Endothelial cell of umbilical vein (primary cell): ENCODE measurements around the gene ZNF385C. TPM values are rescaled to one million over a fixed set of nuclear protein-coding genes. Genes with fewer than 3 reads are reported as not detected.
A peak's percentile ranks its signal among the peaks of the same experiment; 100 is the strongest.

Source experiments
- BruUV-seq: library from RNA; stranded (reverse); fragments of 400-500 nt; replicated peaks from 2 replicates; lab custom pipeline; 2021; lab: Mats Ljungman, UMichigan
- CTCF ChIA-PET: fragments of 300-600, 350-600 bp; sonication (Branson Sonifier 250); formaldehyde crosslinking; loops from one replicate; lab custom pipeline; 2021; ENCODE audit warnings: antibody characterized with exemption, inconsistent platforms; lab: Charles Lee
- POLR2A ChIA-PET: fragments of 300-600, 350-600 bp; sonication (Branson Sonifier 250); formaldehyde crosslinking; loops from one replicate; lab custom pipeline; 2021; ENCODE audit warnings: antibody characterized with exemption, inconsistent platforms; lab: Charles Lee
- DNase-seq: peaks from one replicate; pipeline ENCODE4 v3.0.0-alpha.2; 2011; ENCODE audit warnings: low read depth, low spot score
- FAIRE-seq: peaks from 2 replicates; lab custom pipeline; 2011; peaks lifted over from hg19 to GRCh38; lab: Jason Lieb, UNC
- H2AFZ ChIP-seq: 2 replicates; pipeline ENCODE4 v1.6.0; 2012; ENCODE audit warnings: low read depth, low read length, control low read depth, inconsistent platforms
- H3K27ac ChIP-seq: 2 replicates; pipeline ENCODE4 v1.5.1; 2011; ENCODE audit warnings: low read depth, mild to moderate bottlenecking, control low read depth, low read length, moderate library complexity; ENCODE audit not compliant: insufficient read depth
- H3K27me3 ChIP-seq, 2 experiments: 2 replicates each; pipeline versions ENCODE4 v1.6.0 to v1.6.1; 2011; ENCODE audit warnings: low read length in 2 of 2, mixed read lengths in 1 of 2; ENCODE audit not compliant: control insufficient read depth in 2 of 2, insufficient read depth in 2 of 2
- H3K36me3 ChIP-seq, 2 experiments: 2 replicates in 1 of 2; 3 replicates in 1 of 2; pipeline ENCODE4 v1.5.1; 2011; ENCODE audit warnings: low read length in 2 of 2, mild to moderate bottlenecking in 1 of 2, moderate library complexity in 1 of 2; ENCODE audit not compliant: control insufficient read depth in 2 of 2, insufficient read depth in 2 of 2; ENCODE audit errors: extremely low read depth in 1 of 2
- H3K4me1 ChIP-seq: 3 replicates; pipeline ENCODE4 v1.5.1; 2011; ENCODE audit warnings: mild to moderate bottlenecking, low read length; ENCODE audit not compliant: control insufficient read depth, insufficient read depth; ENCODE audit errors: extremely low read depth
- H3K4me2 ChIP-seq: 2 replicates; pipeline ENCODE4 v1.6.1; 2011; ENCODE audit warnings: low read length, control low read depth, mixed read lengths; ENCODE audit not compliant: insufficient read depth
- H3K4me3 ChIP-seq, 3 experiments: fragments of 200-600 bp in 1 of 3; sonication (generic), shearing (Covaris generic) in 1 of 3; replicated peaks in 1 of 3; 2 replicates each; pipeline ENCODE4 v1.5.1; 2011 to 2016; ENCODE audit warnings: control low read depth in 3 of 3, low read length in 3 of 3, mild to moderate bottlenecking in 2 of 3, inconsistent platforms in 1 of 3, low read depth in 1 of 3, moderate library complexity in 1 of 3; ENCODE audit not compliant: insufficient read depth in 1 of 3
- H3K79me2 ChIP-seq: 2 replicates; pipeline ENCODE4 v1.6.0; 2012; ENCODE audit warnings: low read length, inconsistent platforms; ENCODE audit not compliant: control insufficient read depth, insufficient read depth
- H3K9ac ChIP-seq: replicated peaks from 2 replicates; pipeline ENCODE3; 2011; ENCODE audit warnings: low read length, control low read depth; ENCODE audit not compliant: insufficient read depth; ENCODE audit errors: extremely low read depth
- H3K9me1 ChIP-seq: replicated peaks from 3 replicates; pipeline ENCODE4 v1.6.0; 2011; ENCODE audit warnings: mild to moderate bottlenecking, low read length; ENCODE audit not compliant: control insufficient read depth, insufficient read depth; ENCODE audit errors: extremely low read depth
- H3K9me3 ChIP-seq: replicated peaks from 2 replicates; pipeline ENCODE4 v1.5.1; 2012; ENCODE audit warnings: low read length, inconsistent platforms; ENCODE audit not compliant: control insufficient read depth, insufficient read depth
- H4K20me1 ChIP-seq: replicated peaks from 2 replicates; pipeline ENCODE3; 2011; ENCODE audit warnings: mild to moderate bottlenecking, low read length; ENCODE audit not compliant: control insufficient read depth, insufficient read depth; ENCODE audit errors: extremely low read depth
- EZH2 ChIP-seq: IDR thresholded peaks from 2 replicates; pipeline ENCODE4 v1.6.1; 2012; ENCODE audit warnings: borderline replicate concordance, low read depth, mild to moderate bottlenecking, moderate library complexity, low read length, inconsistent platforms; ENCODE audit not compliant: severe bottlenecking
- FOS ChIP-seq: IDR thresholded peaks from 2 replicates; pipeline ENCODE4 v1.6.1; 2011; ENCODE audit warnings: mild to moderate bottlenecking, low read length, moderate library complexity, borderline replicate concordance; ENCODE audit not compliant: insufficient read depth
- GATA2 ChIP-seq: IDR thresholded peaks from 2 replicates; pipeline ENCODE4 v1.7.0; 2011; ENCODE audit warnings: low read depth, mild to moderate bottlenecking, moderate library complexity, mixed read lengths, low read length; ENCODE audit not compliant: insufficient read length, insufficient read depth
- JUN ChIP-seq: IDR thresholded peaks from 2 replicates; pipeline ENCODE4 v1.6.1; 2011; ENCODE audit warnings: borderline replicate concordance, low read depth; ENCODE audit not compliant: insufficient read length, insufficient read depth
- POLR2A ChIP-seq: IDR thresholded peaks from 2 replicates; pipeline ENCODE4 v1.6.1; 2012; ENCODE audit warnings: low read depth, mild to moderate bottlenecking, control low read depth, low read length
- dilution Hi-C: fragments of 300-500 bp; cut with MboI; formaldehyde crosslinking; loops from one replicate; pipeline ENCODE4 v1.15.0; 2019; ENCODE audit warnings: low sequenced_read_pairs; ENCODE audit not compliant: extremely low pct_ligation_motif_present
- intact Hi-C: fragments of 100-400 bp; cut with micrococcal nuclease; formaldehyde crosslinking; loops from one replicate; pipeline ENCODE4 v1.10.0; 2022
- polyA plus RNA-seq, 4 experiments: library from polyadenylated mRNA; depleted of rRNA in 3 of 4; stranded (reverse) in 3 of 4; unstranded in 1 of 4; fragments of >200 nt; gene quantifications; 2 replicates each; pipeline versions ENCODE4 v1.2.1 to v1.2.3, GENCODE V29; 2011 to 2012; ENCODE audit warnings: missing spikeins in 1 of 4
- total RNA-seq: library from RNA; stranded (reverse); gene quantifications from 2 replicates; pipeline ENCODE4 v1.2.3, GENCODE V29; 2021
- TF ChIP-seq, protein P1 (sequence below), 2 donors: IDR thresholded peaks; 1 replicate in 1 of 2; 2 replicates in 1 of 2; pipeline ENCODE4 v1.5.1; 2011; ENCODE audit warnings: low read length in 2 of 2, mild to moderate bottlenecking in 2 of 2, moderate library complexity in 2 of 2, control low read depth in 1 of 2, inconsistent platforms in 1 of 2, low read depth in 1 of 2; ENCODE audit not compliant: insufficient read depth in 1 of 2; ENCODE audit errors: extremely low read depth in 1 of 2
- TF ChIP-seq, protein P2 (sequence below): IDR thresholded peaks from 2 replicates; pipeline ENCODE4 v1.6.1; 2011; ENCODE audit not compliant: insufficient read depth, insufficient read length

The ZNF385C gene
- total and polyA plus RNA-seq, 2 donors (not counting 3 experiments of a cell fraction or from before 2014, with no cell fraction given), result 0.07 TPM; not detected in 1

- TF ChIP-seq JUN (no peak), EZH2 (no peak), GATA2 (no peak), FOS (no peak), POLR2A (no peak)
- TF ChIP-seq, protein P1, sequence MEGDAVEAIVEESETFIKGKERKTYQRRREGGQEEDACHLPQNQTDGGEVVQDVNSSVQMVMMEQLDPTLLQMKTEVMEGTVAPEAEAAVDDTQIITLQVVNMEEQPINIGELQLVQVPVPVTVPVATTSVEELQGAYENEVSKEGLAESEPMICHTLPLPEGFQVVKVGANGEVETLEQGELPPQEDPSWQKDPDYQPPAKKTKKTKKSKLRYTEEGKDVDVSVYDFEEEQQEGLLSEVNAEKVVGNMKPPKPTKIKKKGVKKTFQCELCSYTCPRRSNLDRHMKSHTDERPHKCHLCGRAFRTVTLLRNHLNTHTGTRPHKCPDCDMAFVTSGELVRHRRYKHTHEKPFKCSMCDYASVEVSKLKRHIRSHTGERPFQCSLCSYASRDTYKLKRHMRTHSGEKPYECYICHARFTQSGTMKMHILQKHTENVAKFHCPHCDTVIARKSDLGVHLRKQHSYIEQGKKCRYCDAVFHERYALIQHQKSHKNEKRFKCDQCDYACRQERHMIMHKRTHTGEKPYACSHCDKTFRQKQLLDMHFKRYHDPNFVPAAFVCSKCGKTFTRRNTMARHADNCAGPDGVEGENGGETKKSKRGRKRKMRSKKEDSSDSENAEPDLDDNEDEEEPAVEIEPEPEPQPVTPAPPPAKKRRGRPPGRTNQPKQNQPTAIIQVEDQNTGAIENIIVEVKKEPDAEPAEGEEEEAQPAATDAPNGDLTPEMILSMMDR (IDR thresholded peaks at IDR 0.05; ENCODE audit: extremely low read depth in 1 of 2, insufficient read depth in 1 of 2, low read depth in 1 of 2, low read length in 2 of 2), result no peak
- TF ChIP-seq, protein P2, sequence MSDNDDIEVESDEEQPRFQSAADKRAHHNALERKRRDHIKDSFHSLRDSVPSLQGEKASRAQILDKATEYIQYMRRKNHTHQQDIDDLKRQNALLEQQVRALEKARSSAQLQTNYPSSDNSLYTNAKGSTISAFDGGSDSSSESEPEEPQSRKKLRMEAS, result no peak
- peak; percentile 58 for DNase-seq
- H3K9ac ChIP-seq, result no peak overlapping the region
- no peaks in the 10 kb centered on the region for H3K27me3 ChIP-seq
- dilution Hi-C loops (loop anchor here (25.0 kb wide), 1 partner anchor 146 kb away; the partner anchor contains the start of gene CNP), intact Hi-C loops (no loop called here)
- H3K27ac ChIP-seq, result no peak overlapping the region
- H3K79me2 ChIP-seq, result no peaks in the 10 kb centered on the region
- no peak overlapping the region for H3K4me3 ChIP-seq
- H3K9me3 ChIP-seq, result no peaks in the 10 kb centered on the region
- peak overlapping the region; percentile 49 for H2AFZ ChIP-seq
- no peaks in the 10 kb centered on the region for H3K9me1 ChIP-seq
- H3K36me3 ChIP-seq, result no peaks in the 10 kb centered on the region
- BruUV-seq, result no TSS peak
- H4K20me1 ChIP-seq, result no peaks in the 10 kb centered on the region
- ChIA-PET POLR2A (no interaction called here), CTCF (interaction anchor here (1.0 to 1.2 kb wide), 2 partner anchors 40 to 83 kb away, joined by 3 to 4 read pairs; no protein-coding TSS in a partner anchor)
- FAIRE-seq, result peak; percentile 76
- H3K4me1 ChIP-seq, result peaks cover 9% of the 10 kb centered on the region
- no peak overlapping the region for H3K4me2 ChIP-seq
Measured at GRCh38 chr17:42107597-42108576, 9.6 kb upstream of the ZNF385C start.
